Transverse colon (tissue), 4 donors: ENCODE measurements around the gene GSTA2.
"Not testable (repeated sequence)": the region's sequence is repeated elsewhere in the genome, so short reads cannot be mapped to it uniquely, and the experiment has no call there.

Experiments
- EP300 ChIP-seq: sonication (generic); formaldehyde crosslinking; IDR thresholded peaks from one replicate; pipeline ENCODE4 v1.6.1; 2017; ENCODE audit warnings: antibody characterized with exemption, low read depth
- POLR2AphosphoS5 ChIP-seq, 3 donors: sonication (generic); formaldehyde crosslinking; IDR thresholded peaks; one replicate each; pipeline ENCODE4 v1.6.1; 2016; ENCODE audit warnings: antibody characterized with exemption in 3 of 3
- TF ChIP-seq, protein P1 (sequence below), 5 experiments: fragments of 200-600 bp in 3 of 5; fragments of 450-650 bp in 2 of 5; sonication (generic) in 3 of 5; IDR thresholded peaks; 1 replicate in 2 of 5; 2 replicates in 3 of 5; pipeline ENCODE4 v1.5.1; 2016 to 2017; ENCODE audit warnings: antibody characterized with exemption in 5 of 5, inconsistent platforms in 3 of 5, mild to moderate bottlenecking in 2 of 5, moderate library complexity in 1 of 5

DNA sequence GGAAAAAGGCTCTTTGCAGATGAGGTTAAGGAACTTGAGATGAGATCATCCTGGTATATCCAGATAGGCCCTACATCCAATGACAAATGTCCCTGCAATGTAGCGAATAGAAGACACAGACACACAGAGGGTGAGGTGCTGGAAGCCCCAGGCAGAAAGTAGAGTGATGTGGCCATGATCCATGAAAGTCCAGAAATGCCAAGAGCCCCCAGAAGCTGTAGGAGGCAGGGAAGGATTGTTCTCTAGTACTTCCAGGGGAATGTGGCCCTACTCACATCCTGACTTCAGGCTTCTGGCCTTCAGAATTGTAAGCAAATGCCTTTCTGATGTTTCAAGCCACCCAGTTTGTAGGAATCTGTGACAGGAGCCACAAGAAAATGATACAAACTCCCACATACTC, 26.4 kb upstream of the GSTA2 start:
- TF ChIP-seq EP300; POLR2AphosphoS5 (IDR thresholded peaks at IDR 0.05): not testable (repeated sequence)
- TF ChIP-seq, protein P1, sequence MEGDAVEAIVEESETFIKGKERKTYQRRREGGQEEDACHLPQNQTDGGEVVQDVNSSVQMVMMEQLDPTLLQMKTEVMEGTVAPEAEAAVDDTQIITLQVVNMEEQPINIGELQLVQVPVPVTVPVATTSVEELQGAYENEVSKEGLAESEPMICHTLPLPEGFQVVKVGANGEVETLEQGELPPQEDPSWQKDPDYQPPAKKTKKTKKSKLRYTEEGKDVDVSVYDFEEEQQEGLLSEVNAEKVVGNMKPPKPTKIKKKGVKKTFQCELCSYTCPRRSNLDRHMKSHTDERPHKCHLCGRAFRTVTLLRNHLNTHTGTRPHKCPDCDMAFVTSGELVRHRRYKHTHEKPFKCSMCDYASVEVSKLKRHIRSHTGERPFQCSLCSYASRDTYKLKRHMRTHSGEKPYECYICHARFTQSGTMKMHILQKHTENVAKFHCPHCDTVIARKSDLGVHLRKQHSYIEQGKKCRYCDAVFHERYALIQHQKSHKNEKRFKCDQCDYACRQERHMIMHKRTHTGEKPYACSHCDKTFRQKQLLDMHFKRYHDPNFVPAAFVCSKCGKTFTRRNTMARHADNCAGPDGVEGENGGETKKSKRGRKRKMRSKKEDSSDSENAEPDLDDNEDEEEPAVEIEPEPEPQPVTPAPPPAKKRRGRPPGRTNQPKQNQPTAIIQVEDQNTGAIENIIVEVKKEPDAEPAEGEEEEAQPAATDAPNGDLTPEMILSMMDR (IDR thresholded peaks at IDR 0.05): not testable (repeated sequence)
